Measurements from ENCODE around the gene RWDD1. TPM values are rescaled to one million over a fixed set of nuclear protein-coding genes. Genes with fewer than 3 reads are reported as not detected.

RWDD1 gene
- total and polyA plus RNA-seq, 2 of the 13 experiments (the other 11 are each of a cell fraction or from before 2014, with no cell fraction given) = 27.4 to 67.1 TPM

DNA sequence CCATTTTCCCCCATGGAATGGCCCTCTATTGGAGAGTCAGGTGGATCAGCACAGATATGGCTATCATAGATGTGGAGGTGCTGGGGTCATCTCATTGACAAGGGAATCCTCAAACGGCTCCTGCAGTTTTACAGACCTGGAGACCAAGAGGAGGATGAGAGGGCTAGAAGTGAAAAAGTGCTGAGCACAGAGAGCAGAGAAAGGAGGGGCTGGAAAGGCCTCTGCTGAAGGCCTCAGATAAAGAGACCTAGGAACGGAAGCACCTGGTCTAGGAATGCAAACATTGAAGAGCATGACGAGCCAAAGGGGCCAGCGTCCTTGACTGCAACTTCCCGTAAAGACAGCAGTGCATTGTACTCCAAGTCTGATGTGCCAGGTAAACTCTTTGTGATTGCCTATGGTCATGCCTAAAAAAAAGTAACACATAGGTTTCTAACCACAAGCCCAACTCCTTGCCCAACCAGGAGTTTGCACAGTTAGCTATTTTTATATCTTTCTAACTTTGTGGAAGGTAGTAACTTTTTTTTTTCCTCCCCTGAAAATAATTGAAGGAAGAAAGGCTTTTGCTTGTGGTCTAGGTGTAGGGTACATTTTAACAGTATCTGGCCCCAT lies 60.2 kb downstream of the RWDD1 start (continued):
- TF ChIP-seq ZNF138 (CRISPR knock-in tag; IDR thresholded peaks at IDR 0.05; ENCODE audit: low read depth) (no peak), ZNF160 (CRISPR knock-in tag; IDR thresholded peaks at IDR 0.05) (no peak), RCOR2 (CRISPR knock-in tag; IDR thresholded peaks at IDR 0.05) (peak; percentile 87), ZNF24 (IDR thresholded peaks at IDR 0.05) (no peak), MLLT10 (CRISPR knock-in tag; IDR thresholded peaks at IDR 0.05) (no peak)
- TF ChIP-seq, protein P1, sequence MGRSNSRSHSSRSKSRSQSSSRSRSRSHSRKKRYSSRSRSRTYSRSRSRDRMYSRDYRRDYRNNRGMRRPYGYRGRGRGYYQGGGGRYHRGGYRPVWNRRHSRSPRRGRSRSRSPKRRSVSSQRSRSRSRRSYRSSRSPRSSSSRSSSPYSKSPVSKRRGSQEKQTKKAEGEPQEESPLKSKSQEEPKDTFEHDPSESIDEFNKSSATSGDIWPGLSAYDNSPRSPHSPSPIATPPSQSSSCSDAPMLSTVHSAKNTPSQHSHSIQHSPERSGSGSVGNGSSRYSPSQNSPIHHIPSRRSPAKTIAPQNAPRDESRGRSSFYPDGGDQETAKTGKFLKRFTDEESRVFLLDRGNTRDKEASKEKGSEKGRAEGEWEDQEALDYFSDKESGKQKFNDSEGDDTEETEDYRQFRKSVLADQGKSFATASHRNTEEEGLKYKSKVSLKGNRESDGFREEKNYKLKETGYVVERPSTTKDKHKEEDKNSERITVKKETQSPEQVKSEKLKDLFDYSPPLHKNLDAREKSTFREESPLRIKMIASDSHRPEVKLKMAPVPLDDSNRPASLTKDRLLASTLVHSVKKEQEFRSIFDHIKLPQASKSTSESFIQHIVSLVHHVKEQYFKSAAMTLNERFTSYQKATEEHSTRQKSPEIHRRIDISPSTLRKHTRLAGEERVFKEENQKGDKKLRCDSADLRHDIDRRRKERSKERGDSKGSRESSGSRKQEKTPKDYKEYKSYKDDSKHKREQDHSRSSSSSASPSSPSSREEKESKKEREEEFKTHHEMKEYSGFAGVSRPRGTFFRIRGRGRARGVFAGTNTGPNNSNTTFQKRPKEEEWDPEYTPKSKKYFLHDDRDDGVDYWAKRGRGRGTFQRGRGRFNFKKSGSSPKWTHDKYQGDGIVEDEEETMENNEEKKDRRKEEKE (IDR thresholded peaks at IDR 0.05) = no peak
- TF ChIP-seq, protein P2, sequence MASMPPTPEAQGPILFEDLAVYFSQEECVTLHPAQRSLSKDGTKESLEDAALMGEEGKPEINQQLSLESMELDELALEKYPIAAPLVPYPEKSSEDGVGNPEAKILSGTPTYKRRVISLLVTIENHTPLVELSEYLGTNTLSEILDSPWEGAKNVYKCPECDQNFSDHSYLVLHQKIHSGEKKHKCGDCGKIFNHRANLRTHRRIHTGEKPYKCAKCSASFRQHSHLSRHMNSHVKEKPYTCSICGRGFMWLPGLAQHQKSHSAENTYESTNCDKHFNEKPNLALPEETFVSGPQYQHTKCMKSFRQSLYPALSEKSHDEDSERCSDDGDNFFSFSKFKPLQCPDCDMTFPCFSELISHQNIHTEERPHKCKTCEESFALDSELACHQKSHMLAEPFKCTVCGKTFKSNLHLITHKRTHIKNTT (CRISPR knock-in tag; IDR thresholded peaks at IDR 0.05) = no peak
- TF ChIP-seq, protein P3, sequence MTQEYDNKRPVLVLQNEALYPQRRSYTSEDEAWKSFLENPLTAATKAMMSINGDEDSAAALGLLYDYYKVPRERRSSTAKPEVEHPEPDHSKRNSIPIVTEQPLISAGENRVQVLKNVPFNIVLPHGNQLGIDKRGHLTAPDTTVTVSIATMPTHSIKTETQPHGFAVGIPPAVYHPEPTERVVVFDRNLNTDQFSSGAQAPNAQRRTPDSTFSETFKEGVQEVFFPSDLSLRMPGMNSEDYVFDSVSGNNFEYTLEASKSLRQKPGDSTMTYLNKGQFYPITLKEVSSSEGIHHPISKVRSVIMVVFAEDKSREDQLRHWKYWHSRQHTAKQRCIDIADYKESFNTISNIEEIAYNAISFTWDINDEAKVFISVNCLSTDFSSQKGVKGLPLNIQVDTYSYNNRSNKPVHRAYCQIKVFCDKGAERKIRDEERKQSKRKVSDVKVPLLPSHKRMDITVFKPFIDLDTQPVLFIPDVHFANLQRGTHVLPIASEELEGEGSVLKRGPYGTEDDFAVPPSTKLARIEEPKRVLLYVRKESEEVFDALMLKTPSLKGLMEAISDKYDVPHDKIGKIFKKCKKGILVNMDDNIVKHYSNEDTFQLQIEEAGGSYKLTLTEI (CRISPR knock-in tag; conservative IDR thresholded peaks at IDR 0.05) = no peak
- TF ChIP-seq, protein P4, sequence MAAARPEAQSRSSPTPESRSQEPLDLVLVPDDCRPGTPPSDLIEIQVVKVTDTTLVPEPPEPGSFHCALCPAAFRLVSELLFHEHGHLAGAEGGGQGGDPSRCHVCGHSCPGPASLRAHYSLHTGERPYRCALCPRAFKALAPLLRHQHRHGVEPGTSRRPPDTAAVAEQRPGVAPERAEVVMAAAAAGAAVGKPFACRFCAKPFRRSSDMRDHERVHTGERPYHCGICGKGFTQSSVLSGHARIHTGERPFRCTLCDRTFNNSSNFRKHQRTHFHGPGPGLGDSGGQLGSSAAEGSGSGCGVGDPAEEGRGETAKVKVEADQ (CRISPR knock-in tag; IDR thresholded peaks at IDR 0.05; ENCODE audit: borderline replicate concordance) = 0 out of 2 replicates have a peak, but pooled peaks have one; percentile 44
- TF ChIP-seq, protein P5, sequence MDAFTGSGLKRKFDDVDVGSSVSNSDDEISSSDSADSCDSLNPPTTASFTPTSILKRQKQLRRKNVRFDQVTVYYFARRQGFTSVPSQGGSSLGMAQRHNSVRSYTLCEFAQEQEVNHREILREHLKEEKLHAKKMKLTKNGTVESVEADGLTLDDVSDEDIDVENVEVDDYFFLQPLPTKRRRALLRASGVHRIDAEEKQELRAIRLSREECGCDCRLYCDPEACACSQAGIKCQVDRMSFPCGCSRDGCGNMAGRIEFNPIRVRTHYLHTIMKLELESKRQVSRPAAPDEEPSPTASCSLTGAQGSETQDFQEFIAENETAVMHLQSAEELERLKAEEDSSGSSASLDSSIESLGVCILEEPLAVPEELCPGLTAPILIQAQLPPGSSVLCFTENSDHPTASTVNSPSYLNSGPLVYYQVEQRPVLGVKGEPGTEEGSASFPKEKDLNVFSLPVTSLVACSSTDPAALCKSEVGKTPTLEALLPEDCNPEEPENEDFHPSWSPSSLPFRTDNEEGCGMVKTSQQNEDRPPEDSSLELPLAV (CRISPR knock-in tag; conservative IDR thresholded peaks at IDR 0.05; ENCODE audit: low read depth) = no peak
- TF ChIP-seq, protein P6, sequence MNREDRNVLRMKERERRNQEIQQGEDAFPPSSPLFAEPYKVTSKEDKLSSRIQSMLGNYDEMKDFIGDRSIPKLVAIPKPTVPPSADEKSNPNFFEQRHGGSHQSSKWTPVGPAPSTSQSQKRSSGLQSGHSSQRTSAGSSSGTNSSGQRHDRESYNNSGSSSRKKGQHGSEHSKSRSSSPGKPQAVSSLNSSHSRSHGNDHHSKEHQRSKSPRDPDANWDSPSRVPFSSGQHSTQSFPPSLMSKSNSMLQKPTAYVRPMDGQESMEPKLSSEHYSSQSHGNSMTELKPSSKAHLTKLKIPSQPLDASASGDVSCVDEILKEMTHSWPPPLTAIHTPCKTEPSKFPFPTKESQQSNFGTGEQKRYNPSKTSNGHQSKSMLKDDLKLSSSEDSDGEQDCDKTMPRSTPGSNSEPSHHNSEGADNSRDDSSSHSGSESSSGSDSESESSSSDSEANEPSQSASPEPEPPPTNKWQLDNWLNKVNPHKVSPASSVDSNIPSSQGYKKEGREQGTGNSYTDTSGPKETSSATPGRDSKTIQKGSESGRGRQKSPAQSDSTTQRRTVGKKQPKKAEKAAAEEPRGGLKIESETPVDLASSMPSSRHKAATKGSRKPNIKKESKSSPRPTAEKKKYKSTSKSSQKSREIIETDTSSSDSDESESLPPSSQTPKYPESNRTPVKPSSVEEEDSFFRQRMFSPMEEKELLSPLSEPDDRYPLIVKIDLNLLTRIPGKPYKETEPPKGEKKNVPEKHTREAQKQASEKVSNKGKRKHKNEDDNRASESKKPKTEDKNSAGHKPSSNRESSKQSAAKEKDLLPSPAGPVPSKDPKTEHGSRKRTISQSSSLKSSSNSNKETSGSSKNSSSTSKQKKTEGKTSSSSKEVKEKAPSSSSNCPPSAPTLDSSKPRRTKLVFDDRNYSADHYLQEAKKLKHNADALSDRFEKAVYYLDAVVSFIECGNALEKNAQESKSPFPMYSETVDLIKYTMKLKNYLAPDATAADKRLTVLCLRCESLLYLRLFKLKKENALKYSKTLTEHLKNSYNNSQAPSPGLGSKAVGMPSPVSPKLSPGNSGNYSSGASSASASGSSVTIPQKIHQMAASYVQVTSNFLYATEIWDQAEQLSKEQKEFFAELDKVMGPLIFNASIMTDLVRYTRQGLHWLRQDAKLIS (CRISPR knock-in tag; IDR thresholded peaks at IDR 0.05) = peak; percentile 65; the same call in 1 of the 2 replicates
- TF ChIP-seq, protein P7, sequence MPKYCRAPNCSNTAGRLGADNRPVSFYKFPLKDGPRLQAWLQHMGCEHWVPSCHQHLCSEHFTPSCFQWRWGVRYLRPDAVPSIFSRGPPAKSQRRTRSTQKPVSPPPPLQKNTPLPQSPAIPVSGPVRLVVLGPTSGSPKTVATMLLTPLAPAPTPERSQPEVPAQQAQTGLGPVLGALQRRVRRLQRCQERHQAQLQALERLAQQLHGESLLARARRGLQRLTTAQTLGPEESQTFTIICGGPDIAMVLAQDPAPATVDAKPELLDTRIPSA (CRISPR knock-in tag; IDR thresholded peaks at IDR 0.05; ENCODE audit: borderline replicate concordance) = no peak

Measured in HepG2 (cell line).